HG02798 (cell line): ENCODE measurements around the gene SGTB.
A peak's percentile ranks its signal among the peaks of the same experiment; 100 is the strongest.
"Not testable (repeated sequence)": the region's sequence is repeated elsewhere in the genome, so short reads cannot be mapped to it uniquely, and the experiment has no call there.

Experiments
- ATAC-seq: cut with Tn5 transposase; IDR thresholded peaks from one replicate; pipeline ENCODE4 v1.9.1; 2021; ENCODE audit warnings: mild to moderate bottlenecking; ENCODE audit not compliant: unreplicated experiment, poor library complexity

SGTB gene

GRCh38 chr5:65734921-65735320, 13.0 kb upstream of the SGTB start:
- ATAC-seq: no peak

GRCh38 chr5:65734196-65734775, 12.4 kb upstream of the SGTB start:
- ATAC-seq: not testable (repeated sequence)

- not testable (repeated sequence) for ATAC-seq
These were observed 10.1 kb upstream of the SGTB start for GRCh38 chr5:65732046-65732445.

GRCh38 chr5:65730910-65731309, 9.0 kb upstream of the SGTB start:
- ATAC-seq: no peak

- no peak for ATAC-seq
These were observed 6.3 kb upstream of the SGTB start for GRCh38 chr5:65728218-65728617.

- ATAC-seq: no peak
These were observed 5.7 kb upstream of the SGTB start for GRCh38 chr5:65727491-65728156.

GRCh38 chr5:65722575-65723403, 880 bp upstream of the SGTB start:
- ATAC-seq: no peak

GRCh38 chr5:65721050-65721719, 724 bp downstream of the SGTB start:
- ATAC-seq: peak; percentile 17

- no peak for ATAC-seq
These were observed 3.2 kb downstream of the SGTB start for GRCh38 chr5:65718576-65719310.

GRCh38 chr5:65708145-65708544, 13.8 kb downstream of the SGTB start:
- no peak for ATAC-seq

GRCh38 chr5:65707663-65708062, 14.2 kb downstream of the SGTB start:
- ATAC-seq: no peak

- ATAC-seq: no peak
These were observed 17.2 kb downstream of the SGTB start for GRCh38 chr5:65704621-65705239.

GRCh38 chr5:65702036-65702435, 19.9 kb downstream of the SGTB start:
- ATAC-seq: no peak

- peak; percentile 41 for ATAC-seq
These were observed 22.6 kb downstream of the SGTB start for GRCh38 chr5:65699338-65699737.

- no peak for ATAC-seq
These were observed 25.0 kb downstream of the SGTB start for GRCh38 chr5:65696892-65697291.

- ATAC-seq: no peak
These were observed 26.0 kb downstream of the SGTB start for GRCh38 chr5:65695896-65696295.

GRCh38 chr5:65695162-65695755, 26.6 kb downstream of the SGTB start:
- no peak for ATAC-seq

GRCh38 chr5:65693121-65693520, 28.8 kb downstream of the SGTB start:
- ATAC-seq: no peak

- ATAC-seq: no peak
These were observed 39.8 kb downstream of the SGTB start for GRCh38 chr5:65682148-65682547.
